Stimulated activated CD8-positive, alpha-beta memory T cell treated with anti-CD3 and anti-CD28 coated beads, Interleukin-7, amount 100 ng/mL, for 4 hours (primary cell): ENCODE results near the gene PCYOX1L.

ENCODE experiments used
- DNase-seq, 2 donors: peaks; one replicate each; pipeline ENCODE4 v3.0.0-alpha.2; 2020; ENCODE audit warnings: low read depth in 2 of 2

PCYOX1L gene

GRCh38 chr5:149337736-149338135 is 20.1 kb upstream of the PCYOX1L start:
- DNase-seq: no peak

- no peak for DNase-seq
These were observed 19.5 kb upstream of the PCYOX1L start for GRCh38 chr5:149338364-149338763.

GRCh38 chr5:149340920-149341319 is 16.9 kb upstream of the PCYOX1L start:
- DNase-seq: no peak

DNA sequence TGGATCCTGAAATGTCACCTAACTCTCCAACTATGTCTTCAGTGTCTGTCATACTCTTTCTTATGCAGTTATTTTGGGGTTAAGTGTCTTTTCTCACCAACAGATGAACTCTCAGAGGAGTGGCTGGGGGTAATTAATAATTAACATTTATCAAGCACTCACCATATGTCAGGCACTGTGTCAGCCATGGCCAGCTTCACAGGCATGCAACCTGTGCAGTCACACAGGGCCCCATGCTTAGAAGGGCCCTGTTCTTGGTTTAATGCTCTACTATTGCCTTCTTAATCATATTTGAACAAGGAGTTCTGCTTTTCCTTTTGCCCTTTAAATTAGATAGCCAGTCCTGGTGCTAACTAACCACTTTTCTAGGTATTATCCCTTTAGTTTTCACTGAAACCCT is 16.0 kb upstream of the PCYOX1L start:
- no peak for DNase-seq

GRCh38 chr5:149344151-149344550 is 13.7 kb upstream of the PCYOX1L start:
- DNase-seq: no peak

GRCh38 chr5:149345147-149345891 is 12.5 kb upstream of the PCYOX1L start, which contains the start of gene GRPEL2:
TSS of gene GRPEL2 (plus strand) at chr5:149345499. CDS start at chr5:149345540, 41 bp downstream.
- DNase-seq: peak; percentile 84 to 89

DNA sequence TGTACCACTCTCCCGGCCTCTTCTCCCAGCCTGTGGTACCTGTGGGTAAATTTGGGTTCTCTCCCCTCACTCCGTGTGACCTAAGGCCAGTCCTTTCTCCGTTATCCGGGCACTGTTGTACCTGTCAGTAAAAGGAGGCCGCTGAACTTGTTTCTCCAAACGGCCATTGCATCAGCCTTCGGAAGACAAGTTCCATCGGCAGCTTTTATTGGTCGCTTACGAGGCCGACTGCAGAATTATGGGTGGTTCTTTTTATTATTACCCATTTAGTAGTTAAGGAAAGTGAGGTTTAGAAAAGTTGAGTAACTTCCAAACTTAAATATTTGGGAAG is 12.0 kb upstream of the PCYOX1L start:
- no peak for DNase-seq

- DNase-seq: no peak
These were observed 9.3 kb upstream of the PCYOX1L start for GRCh38 chr5:149348518-149348917.

DNA sequence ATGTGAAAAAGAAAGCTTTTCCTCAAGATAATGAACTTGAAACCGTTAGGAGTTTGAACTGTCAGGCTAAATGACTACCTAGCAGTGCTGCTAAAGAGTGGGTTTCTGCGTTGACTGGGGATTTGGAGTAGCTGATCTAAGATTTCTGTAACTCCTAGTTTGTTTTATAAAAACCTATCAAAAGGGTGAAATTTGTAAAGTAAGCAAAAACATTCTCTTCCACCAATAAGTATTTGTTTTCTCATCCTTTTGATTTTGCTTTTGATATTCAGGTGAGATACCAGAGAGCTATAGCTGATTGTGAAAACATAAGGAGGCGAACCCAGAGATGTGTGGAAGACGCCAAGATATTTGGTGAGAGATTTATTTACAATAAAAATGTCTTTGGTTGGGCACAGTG is 8.5 kb upstream of the PCYOX1L start:
- no peak for DNase-seq

DNA sequence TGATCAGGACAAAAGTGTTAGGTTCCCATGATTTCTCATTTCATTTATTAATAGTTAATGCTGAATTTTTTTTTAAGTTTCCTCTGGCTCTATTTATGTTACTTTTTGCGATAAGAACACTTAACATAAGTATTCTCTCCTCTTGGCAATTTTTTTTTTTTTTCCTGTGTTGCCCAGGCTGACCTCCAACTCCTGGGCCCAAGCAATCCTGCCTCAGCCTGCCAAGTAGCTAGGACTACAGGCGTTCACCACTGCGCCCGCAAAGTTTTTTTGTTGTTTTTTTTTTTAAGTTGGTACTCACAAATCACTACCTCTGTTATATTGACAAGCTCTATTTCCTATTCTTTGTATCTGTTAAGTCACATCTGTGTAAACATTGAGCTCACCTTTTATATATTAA is 5.7 kb upstream of the PCYOX1L start:
- no peak for DNase-seq

DNA sequence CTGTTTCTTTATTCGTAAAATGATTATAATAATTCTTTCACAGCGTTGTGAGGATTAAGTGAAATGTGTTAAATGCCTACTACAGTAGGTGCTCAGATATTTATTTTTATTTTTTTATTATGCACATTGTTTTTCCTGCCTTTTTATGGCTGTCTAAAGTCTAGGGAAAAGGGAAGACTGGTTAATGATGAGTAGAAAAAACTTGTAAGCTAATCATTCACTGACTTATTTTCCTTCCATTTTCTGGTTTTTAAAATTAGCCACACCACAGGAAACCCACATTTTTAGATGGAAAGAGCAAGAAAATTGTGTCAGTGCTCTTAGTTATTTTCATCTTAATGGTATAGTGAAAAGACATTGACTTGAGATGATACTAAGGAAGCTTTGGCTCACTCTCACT is 3.9 kb upstream of the PCYOX1L start:
- DNase-seq: no peak

DNA sequence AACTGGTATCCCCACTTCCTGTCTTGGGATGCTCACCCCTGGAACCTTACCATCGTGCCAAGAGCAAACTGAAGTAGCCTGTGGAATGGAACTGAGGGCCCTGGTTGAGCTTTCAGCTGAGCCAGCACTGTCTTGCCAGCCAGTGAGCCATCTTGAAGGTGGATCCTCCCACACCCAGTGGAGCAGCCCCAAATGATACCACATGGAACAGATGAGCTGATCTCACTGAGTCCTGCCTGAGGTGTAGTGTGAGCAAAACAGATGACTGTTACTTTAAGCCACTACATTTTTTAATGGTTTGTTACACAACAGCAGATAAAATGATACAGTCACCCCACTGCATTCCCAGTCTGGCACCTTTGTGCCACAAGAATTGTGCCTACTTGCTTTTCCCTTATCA is 2.2 kb upstream of the PCYOX1L start:
- no peak for DNase-seq

GRCh38 chr5:149356391-149356790 is 1.5 kb upstream of the PCYOX1L start:
- DNase-seq: no peak

DNA sequence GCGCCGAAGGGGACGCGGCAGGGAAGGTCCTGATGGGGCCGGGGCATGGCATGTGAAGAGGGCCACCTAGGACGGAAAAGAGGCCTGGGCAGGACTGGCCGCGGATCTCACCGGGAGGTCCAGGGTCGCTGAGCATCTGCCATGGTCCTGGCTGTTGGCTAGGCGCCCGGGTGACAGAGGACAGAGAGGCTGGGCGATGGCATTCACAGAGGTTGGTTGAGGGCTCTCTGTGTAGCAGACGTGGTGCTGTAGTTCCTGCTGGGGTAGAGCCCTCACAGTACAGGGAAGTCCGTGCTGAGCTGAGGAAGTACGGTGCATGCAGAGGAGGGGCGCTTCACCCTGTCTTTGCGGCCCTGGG is 427 bp downstream of the PCYOX1L start:
- peak in 1 of 2 donors; percentile 22 for DNase-seq

DNA sequence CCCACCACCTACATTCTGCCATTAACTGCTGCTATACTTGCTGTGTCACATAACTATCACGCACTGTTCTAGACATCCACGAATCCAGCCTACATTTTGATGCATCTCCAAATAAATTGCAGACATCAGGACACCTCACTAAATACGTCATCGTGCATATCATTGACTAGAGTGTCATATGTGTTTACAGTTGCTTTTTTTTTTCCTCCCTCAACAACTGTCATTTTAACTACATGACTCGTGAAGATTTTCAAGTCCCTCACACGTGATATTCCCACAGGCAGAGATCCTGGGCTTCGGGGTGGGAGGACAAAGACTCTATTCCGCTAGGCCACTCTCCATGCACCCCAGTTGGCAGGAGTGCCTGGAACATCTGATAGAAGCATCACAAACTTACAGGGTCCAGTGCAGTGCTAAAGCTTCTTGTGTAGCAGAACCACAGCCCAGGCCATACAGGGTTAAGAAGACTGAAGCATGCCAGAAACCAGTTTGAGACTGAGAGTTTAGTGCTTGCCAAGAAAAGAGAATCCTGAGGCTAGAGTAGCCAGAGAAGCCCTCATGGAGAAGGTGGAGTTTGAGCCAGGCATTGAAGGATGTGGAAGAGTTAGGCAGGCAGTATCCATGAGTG is 1.1 kb downstream of the PCYOX1L start:
- DNase-seq: no peak

GRCh38 chr5:149360272-149360671 is 2.4 kb downstream of the PCYOX1L start:
- no peak for DNase-seq

- no peak for DNase-seq
These were observed 4.7 kb downstream of the PCYOX1L start for GRCh38 chr5:149362541-149362940.

- no peak for DNase-seq
These were observed 5.5 kb downstream of the PCYOX1L start for GRCh38 chr5:149363358-149363757.

GRCh38 chr5:149363936-149364335 is 6.1 kb downstream of the PCYOX1L start:
- no peak for DNase-seq

GRCh38 chr5:149364719-149365118 is 6.9 kb downstream of the PCYOX1L start:
- DNase-seq: no peak

- no peak for DNase-seq
These were observed 7.6 kb downstream of the PCYOX1L start for GRCh38 chr5:149365418-149365817.

DNA sequence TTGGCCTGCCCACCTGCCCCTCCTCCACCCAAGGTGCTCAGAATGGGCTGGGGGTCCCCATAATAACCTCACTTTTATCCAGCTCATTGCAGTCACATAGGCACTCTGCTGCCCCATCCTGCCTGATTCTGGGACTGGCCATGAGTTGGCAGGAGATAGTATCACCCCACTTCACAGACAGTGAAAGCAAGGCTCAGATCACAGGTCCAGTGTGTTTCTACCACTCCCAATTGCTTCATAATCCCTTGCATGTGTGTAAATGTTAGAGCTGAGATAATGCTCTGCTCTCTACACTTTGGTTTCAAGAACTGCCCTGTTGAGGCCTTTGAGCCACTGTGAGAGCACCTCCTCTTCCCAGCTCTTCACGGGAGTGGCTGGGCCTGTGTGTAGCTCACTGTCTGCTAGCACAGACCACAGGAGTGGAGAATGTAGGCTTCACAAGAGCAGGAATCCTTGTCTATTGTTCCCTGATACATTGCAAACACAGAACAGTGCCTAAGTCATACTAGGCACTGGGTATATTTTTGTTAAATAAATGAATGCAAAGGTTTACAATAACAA is 8.4 kb downstream of the PCYOX1L start:
- no peak for DNase-seq

DNA sequence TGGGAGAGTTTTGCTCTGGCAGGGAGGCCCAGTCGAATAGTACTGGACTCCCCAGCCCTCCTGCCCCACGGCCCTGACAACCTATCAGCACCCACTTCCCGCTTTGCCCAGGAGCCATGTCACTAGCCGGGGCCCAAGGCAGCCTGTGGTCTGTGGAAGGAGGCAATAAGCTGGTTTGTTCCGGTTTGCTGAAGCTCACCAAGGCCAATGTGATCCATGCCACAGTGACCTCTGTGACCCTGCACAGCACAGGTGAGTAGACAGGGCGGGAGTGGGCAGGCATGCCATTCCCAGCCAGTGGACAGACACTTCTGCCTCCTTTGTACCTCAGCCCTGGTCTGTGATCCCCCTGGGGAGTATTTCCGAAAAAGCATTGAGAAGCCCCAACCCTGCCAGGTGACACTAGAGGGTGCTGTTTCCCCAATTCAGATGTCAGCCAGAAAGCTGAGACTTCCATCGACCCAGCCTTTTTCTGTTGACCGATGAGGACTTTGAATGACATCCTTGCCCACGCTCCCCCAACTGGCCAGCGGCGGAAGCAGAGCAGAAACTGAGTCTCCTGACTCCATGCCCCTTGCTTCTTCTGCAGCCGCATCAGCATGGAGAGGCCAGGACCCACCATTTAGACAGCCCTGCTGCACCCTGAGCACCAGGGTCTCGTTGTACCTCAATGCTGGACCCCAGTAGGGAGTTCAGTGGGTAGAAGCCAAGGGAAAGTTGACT is 9.6 kb downstream of the PCYOX1L start:
- peak; percentile 8 to 30 for DNase-seq
